ENCODE data around the gene AKIP1. TPM values are rescaled to one million over a fixed set of nuclear protein-coding genes. Genes with fewer than 3 reads are reported as not detected.

Gene AKIP1
- polyA plus RNA-seq, 1 experiment: 39.4 TPM

DNA sequence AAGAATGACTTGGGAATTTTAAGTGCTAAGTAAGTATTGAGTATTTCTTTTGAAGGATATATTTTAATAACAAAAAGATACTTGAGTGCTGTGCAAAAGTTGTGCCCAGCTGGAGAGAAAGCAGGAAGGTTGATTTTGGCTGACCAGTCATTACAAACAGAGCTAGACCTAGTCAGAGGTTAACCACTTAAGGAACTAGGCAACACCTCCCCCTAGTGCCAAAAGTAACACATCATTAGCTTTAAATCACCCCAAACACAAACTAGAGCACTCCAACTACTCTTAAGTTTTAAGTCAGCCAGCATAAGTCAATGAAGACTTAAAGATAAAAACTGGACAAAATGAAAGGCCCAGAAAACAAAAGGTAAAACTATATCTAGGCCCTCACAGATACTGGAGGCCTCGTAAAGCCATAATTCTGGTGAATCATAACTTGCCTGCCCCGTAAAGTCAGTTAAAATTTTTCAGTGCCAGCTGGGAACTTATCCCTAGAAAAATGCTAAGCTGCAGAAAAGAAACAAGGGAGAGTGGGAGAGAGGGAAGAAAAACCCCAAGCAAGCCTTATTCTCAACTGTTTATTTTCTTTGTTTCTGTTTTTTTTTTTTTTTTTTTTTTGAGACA lies 48.7 kb downstream of the AKIP1 start:
- no peak overlapping the region for H3K4me3 ChIP-seq (ENCODE audit: low read depth, low read length)

DNA sequence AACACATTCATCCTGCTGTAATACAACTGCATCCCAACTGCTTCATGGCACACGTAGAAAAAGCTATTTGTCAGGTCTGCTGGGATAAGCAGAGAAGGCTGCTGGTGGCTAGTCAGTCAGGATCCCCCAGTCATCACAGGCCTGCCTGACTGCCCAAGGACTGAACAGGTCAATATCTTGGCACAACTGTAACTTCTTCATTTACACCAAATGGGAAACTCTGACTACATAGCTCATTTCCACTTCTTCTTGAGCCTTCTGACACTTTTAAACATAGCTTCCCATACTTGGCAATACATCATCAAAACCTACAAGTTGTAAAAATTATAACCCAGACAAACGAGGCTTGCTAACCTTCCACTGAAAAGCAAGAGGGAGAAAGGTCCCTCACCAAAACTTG lies 50.4 kb downstream of the AKIP1 start:
- Histone ChIP-seq H3K36me3 (ENCODE audit: control insufficient read depth, insufficient read depth, low read length) (peaks cover 2% of the 10 kb centered on the region), H3K4me3 (ENCODE audit: low read depth, low read length) (no peak overlapping the region), H3K27me3 (ENCODE audit: control insufficient read depth, insufficient read depth, low read length) (no peaks in the 10 kb centered on the region)
- ChIA-PET CTCF (interaction anchor here (1.1 to 5.2 kb wide), 4 partner anchors 44 to 176 kb away, joined by 4 to 49 read pairs (median 4); no protein-coding TSS in a partner anchor), POLR2A (no interaction called here)
- no peak for DNase-seq (ENCODE audit: low read depth)
- TF ChIP-seq, protein P1, sequence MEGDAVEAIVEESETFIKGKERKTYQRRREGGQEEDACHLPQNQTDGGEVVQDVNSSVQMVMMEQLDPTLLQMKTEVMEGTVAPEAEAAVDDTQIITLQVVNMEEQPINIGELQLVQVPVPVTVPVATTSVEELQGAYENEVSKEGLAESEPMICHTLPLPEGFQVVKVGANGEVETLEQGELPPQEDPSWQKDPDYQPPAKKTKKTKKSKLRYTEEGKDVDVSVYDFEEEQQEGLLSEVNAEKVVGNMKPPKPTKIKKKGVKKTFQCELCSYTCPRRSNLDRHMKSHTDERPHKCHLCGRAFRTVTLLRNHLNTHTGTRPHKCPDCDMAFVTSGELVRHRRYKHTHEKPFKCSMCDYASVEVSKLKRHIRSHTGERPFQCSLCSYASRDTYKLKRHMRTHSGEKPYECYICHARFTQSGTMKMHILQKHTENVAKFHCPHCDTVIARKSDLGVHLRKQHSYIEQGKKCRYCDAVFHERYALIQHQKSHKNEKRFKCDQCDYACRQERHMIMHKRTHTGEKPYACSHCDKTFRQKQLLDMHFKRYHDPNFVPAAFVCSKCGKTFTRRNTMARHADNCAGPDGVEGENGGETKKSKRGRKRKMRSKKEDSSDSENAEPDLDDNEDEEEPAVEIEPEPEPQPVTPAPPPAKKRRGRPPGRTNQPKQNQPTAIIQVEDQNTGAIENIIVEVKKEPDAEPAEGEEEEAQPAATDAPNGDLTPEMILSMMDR (IDR thresholded peaks at IDR 0.05; ENCODE audit: insufficient read depth, low read depth, low read length): no peak

More for the DNA sequence above, 48.7 kb downstream of the AKIP1 start:
- ChIA-PET POLR2A (interaction anchor here (0.6 to 1.0 kb wide), 4 partner anchors 37 to 767 kb away, joined by 3 to 12 read pairs (median 4); no protein-coding TSS in a partner anchor), CTCF (interaction anchor here (0.6 to 5.2 kb wide), 32 partner anchors 9 to 765 kb away, joined by 3 to 49 read pairs (median 4); partner anchors contain the start of genes AKIP1 and ASCL3)
- TF ChIP-seq, protein P1 (IDR thresholded peaks at IDR 0.05; ENCODE audit: insufficient read depth, low read depth, low read length): peak; percentile 66
- Histone ChIP-seq H3K36me3 (ENCODE audit: control insufficient read depth, insufficient read depth, low read length) (peaks cover 3% of the 10 kb centered on the region), H3K27me3 (ENCODE audit: control insufficient read depth, insufficient read depth, low read length) (no peaks in the 10 kb centered on the region)
- DNase-seq (ENCODE audit: low read depth): peak; percentile 22

DNA sequence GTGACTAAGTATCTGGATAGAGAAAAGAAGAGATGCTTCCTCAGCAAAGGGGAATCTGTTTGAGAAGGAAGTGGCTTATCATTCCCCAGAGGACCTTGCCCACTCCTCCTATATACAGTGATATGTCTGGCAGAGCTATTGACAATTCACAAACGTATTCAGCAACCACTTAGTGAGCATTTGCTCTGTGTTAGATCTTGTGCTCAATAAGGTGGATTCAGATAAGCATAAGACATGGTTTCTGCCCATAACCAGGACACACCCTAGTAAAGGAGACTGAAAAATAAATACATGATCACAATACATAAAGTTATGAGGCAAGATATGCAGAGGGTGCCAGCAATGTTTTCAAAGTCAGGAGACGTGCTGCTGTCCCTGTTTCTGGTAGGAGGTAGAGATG lies 51.9 kb downstream of the AKIP1 start:
- TF ChIP-seq, protein P1 (IDR thresholded peaks at IDR 0.05; ENCODE audit: insufficient read depth, low read depth, low read length): no peak
- H3K4me3 ChIP-seq (ENCODE audit: low read depth, low read length): no peak overlapping the region
- ChIA-PET POLR2A (no interaction called here), CTCF (interaction anchor here (0.9 to 1.5 kb wide), 3 partner anchors 48 to 174 kb away, joined by 3 to 5 read pairs (median 3); no protein-coding TSS in a partner anchor)
- DNase-seq (ENCODE audit: low read depth): no peak
- peaks cover 2% of the 10 kb centered on the region for H3K36me3 ChIP-seq (ENCODE audit: control insufficient read depth, insufficient read depth, low read length)
- no peaks in the 10 kb centered on the region for H3K27me3 ChIP-seq (ENCODE audit: control insufficient read depth, insufficient read depth, low read length)

DNA sequence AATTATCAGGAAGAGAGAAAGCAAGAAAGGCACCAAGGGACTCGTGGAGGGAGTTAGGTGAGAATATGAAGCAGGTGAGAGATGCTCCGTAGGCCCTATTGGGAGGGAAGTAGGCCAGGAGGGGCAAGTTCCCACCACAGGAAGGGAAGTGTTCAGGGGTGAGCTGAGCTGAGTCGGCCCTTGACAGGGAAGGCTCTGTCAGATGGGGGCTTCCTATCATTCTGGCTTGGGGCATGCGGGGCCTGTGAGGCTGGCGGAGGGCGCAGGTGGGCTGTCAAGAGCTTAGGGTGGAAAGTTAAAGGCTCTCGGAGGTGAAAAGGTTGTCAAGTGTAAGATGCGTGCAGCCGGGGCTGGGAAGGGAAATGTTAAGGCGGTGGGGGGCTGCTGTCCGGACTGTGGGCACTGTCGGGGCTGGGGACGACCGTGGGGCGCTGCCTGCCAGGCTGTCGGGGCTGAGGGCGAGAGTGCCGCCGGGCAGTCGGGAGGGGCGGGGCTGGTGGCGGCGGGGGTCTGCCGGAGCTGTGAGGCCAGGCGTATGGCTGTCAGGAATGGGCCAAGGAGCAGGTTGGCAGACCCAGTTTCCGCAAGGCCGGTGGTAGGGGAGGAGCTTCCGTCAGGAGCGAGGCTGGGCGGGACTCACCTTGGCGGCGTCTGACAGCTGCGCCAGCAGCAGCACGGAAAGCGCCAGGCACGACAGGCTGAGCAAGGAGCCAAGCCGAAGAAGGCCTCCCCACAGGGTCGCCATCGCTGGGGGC lies 52.8 kb downstream of the AKIP1 start:
- TF ChIP-seq, protein P1 (IDR thresholded peaks at IDR 0.05; ENCODE audit: insufficient read depth, low read depth, low read length): no peak
- Histone ChIP-seq H3K36me3 (ENCODE audit: control insufficient read depth, insufficient read depth, low read length) (peaks cover 2% of the 10 kb centered on the region), H3K4me3 (ENCODE audit: low read depth, low read length) (peak overlapping the region; percentile 90), H3K27me3 (ENCODE audit: control insufficient read depth, insufficient read depth, low read length) (no peaks in the 10 kb centered on the region)
- POLR2A ChIA-PET: no interaction called here
- DNase-seq (ENCODE audit: low read depth): no peak
- CTCF ChIA-PET: interaction anchor here (0.9 to 1.6 kb wide), 5 partner anchors 49 to 174 kb away, joined by 3 to 5 read pairs (median 4); no protein-coding TSS in a partner anchor
